SK-N-SH (cell line): ENCODE results near the gene PPIP5K1.

Experiments
- CHD2 ChIP-seq: fragments of 150-350 bp; IDR thresholded peaks from 2 replicates; pipeline ENCODE4 v1.6.1; 2018; ENCODE audit warnings: low read length; ENCODE audit not compliant: partially characterized antibody
- CTCF ChIP-seq: fragments of 200-600 bp; sonication (generic); IDR thresholded peaks from 2 replicates; pipeline ENCODE4 v1.6.1; 2017; ENCODE audit warnings: antibody characterized with exemption, mild to moderate bottlenecking, moderate library complexity
- FOSL2 ChIP-seq: IDR thresholded peaks from 2 replicates; pipeline ENCODE4 v1.4.0; 2012; ENCODE audit warnings: low read depth, mild to moderate bottlenecking, moderate library complexity, borderline replicate concordance
- POLR2AphosphoS5 ChIP-seq: IDR thresholded peaks from 2 replicates; pipeline ENCODE4 v1.6.1; 2012; ENCODE audit warnings: low read depth, low read length
- RCOR1 ChIP-seq: fragments of 150-350 bp; IDR thresholded peaks from 2 replicates; pipeline ENCODE4 v1.6.1; 2017; ENCODE audit warnings: antibody characterized with exemption, low read length
- REST ChIP-seq: IDR thresholded peaks from 2 replicates; pipeline ENCODE4 v1.6.1; 2012; ENCODE audit warnings: mild to moderate bottlenecking, low read depth, low read length, moderate library complexity
- TAF1 ChIP-seq: IDR thresholded peaks from 2 replicates; pipeline ENCODE4 v1.6.1; 2012; ENCODE audit warnings: low read depth, mild to moderate bottlenecking, low read length, moderate library complexity, borderline replicate concordance
- TCF12 ChIP-seq: IDR thresholded peaks from 2 replicates; pipeline ENCODE4 v1.4.0; 2012
- USF1 ChIP-seq: IDR thresholded peaks from 2 replicates; pipeline ENCODE4 v1.4.0; 2012; ENCODE audit warnings: low read depth, borderline replicate concordance
- USF2 ChIP-seq: fragments of 150-350 bp; IDR thresholded peaks from 2 replicates; pipeline ENCODE4 v1.6.1; 2017; ENCODE audit warnings: antibody characterized with exemption, low read length, low read depth, borderline replicate concordance
- ZBTB33 ChIP-seq: IDR thresholded peaks from 2 replicates; pipeline ENCODE4 v1.4.0; 2012; ENCODE audit warnings: low read depth, borderline replicate concordance

GRCh38 chr15:43492266-43492665, 97.7 kb downstream of the PPIP5K1 start:
- TF ChIP-seq CTCF = no peak
- TF ChIP-seq FOSL2 = no peak
- no peak for TF ChIP-seq POLR2AphosphoS5
- TF ChIP-seq RCOR1 = no peak
- no peak for TF ChIP-seq REST
- TF ChIP-seq USF1 = no peak
- no peak for TF ChIP-seq CHD2
- TF ChIP-seq TCF12 = no peak
- no peak for TF ChIP-seq TAF1
- no peak for TF ChIP-seq USF2
- TF ChIP-seq ZBTB33 = no peak
